Activated T-cell treated with anti-CD3 and anti-CD28 coated beads for 24 hours (primary cell): ENCODE results near the gene APBA2.

ENCODE experiments used
- DNase-seq: peaks from one replicate; pipeline ENCODE4 v3.0.0-alpha.2; 2020; ENCODE audit warnings: low read depth

The APBA2 gene

GRCh38 chr15:28983432-28984311 lies 97.9 kb downstream of the APBA2 start:
- no peak for DNase-seq

DNA sequence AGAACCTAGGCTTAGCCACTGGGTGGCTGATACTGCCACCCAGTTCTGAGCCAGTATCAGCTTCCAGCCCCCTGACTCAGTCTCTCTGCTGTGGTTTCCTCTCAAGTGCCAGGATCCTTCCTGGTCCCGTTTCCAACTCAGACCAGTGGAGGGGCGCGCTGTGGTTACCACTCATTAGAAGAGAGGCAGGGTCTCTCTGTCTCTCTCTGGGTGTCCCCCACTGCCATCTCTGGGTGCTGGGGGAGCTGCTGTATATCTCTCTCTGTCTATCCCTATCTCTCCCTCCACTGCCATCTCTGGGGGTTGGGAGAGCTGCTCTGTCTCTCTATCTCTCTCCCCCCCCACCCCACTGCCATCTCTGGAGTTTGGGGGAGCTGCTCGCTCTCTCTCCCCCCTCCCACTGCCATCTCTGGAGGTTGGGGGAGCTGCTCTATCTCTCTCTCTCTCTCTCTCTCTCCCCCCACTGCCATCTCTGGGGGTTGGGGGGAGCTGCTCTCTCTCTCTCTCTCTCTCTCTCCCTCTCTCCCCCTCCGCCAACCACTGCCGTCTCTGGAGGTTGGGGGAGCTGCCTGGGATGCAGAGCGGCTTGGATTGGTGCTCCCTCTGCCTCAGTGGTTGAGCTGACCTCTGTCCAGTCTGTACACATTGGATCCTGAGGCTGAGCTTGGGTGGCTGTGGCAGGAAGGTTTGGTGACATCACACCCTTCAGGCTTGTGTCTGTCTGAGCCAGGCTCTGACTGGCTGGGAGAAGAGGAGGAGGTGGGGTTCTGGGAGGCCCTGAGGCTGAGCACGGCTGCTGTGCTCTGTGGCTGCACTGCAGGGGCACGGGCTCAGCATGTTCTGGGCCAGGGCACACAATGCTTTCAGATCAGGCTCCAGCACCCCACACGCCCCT lies 98.9 kb downstream of the APBA2 start:
- DNase-seq = no peak

DNA sequence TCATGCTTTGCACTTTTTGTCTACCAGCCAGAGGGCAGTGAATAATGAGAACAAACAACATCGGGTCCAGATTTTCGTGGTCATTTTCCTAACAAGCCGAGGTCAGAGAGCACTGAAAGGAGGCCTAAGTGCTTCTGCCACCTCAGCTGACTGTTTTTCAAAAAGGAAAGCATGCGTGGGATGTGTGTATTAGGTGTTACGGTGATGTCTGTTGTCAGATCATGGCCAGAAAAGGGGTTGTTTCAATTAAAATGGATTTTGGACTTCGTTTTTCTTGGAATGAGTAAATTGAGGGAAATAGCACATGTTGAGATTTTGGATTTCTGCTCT lies 99.5 kb downstream of the APBA2 start:
- no peak for DNase-seq

DNA sequence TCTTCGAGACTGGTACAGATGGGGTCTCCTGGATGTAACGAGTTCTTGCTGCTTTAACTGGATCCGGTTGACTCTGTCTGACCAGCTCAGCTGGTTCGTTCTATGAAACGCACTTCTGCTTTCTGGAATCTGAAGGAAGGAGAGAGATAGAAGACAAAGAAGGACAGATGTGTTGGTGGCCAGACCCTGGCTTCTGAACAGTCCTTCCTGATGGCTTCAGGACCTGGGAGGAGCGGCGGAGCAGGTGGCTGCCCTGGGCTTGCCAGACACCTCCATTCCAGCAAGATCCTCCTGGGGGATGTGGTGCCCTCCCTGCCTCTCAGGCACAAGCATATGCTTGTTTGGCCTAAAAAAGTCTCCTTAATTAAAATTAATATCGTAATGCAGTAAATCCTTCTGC lies 99.9 kb downstream of the APBA2 start:
- no peak for DNase-seq

- DNase-seq = no peak
Measured at GRCh38 chr15:28986108-28986507, 100.3 kb downstream of the APBA2 start.

DNA sequence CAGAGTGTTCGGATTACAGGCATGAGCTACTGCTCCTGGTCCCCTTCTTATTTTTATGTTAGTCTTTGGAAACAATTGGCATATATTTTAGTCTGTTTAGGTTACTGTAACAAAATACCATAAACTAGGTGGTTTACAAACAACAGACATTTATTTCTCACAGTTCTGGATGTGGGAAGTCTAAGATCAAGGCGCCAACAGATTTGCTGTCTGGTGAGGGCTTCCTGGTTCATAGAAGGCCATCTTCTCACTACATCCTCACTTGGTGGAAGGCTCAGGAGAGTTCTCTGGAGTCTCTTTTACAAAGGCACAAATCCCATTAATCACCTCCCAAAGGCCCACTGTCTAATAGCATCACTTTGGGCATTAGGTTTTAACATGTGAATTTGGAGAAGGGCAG lies 101.0 kb downstream of the APBA2 start:
- DNase-seq = no peak

DNA sequence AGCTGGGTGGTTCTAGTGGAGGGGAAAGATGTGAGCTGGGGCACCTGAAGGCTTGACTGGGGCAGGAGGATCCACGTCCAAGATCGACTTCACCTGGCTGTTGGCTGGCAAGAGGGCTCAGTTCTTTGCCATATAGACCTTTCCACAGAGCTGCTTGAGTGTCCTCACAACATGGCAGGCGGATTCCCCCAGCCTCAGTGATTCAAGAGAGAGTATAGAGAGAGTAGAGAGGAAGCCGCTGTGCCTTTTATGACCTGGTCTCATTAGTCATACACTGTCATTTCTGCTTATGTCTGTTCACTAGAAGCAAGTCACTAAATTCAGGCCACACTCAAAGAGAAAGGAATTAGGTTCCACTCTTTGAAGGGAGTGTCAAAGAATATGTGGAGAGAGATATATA lies 101.6 kb downstream of the APBA2 start:
- DNase-seq = no peak

- no peak for DNase-seq
Measured at GRCh38 chr15:28989239-28989830, 103.6 kb downstream of the APBA2 start.

DNA sequence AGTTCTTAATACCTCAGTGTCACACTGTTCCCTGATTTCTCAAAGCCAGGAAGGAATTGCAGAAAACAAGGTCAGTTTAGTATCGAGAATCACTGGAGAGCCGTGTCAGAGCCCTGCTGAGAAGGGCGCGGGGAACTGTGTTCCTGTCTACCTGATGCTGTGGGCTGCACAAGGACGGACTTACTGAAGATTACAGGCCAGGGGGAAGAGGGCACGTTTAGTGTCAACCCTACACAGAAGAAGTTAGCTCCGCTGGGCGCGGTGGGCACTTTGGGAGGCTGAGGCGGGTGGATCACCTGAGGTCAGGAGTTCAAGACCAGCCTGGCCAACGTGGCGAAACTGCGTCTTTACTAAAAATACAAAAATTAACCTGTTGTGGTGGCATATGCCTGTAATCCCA lies 104.1 kb downstream of the APBA2 start:
- DNase-seq = no peak

DNA sequence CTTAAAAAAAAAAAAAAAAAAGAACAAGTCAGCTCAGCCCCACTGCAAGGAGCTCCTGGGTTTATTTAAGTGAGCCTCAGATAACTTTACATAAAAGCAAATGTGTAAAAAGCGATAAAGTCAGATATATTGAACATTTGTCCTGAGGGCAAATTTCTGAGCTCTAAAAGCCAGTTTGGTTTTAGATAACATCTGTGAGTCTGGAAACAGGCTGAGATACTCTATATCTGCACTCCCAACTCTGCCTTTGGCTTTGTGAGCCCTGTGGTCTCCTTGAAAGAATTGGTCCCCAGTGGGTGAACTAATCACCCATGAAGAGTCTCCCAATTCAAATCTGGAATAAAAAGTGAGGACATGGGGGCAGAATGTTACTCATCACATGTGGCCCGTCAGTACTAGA lies 104.6 kb downstream of the APBA2 start:
- no peak for DNase-seq

- DNase-seq = no peak
Measured at GRCh38 chr15:28991236-28992171, 105.7 kb downstream of the APBA2 start.

GRCh38 chr15:28992336-28992864 lies 106.6 kb downstream of the APBA2 start:
- DNase-seq = no peak

- no peak for DNase-seq
Measured at GRCh38 chr15:28993051-28993719, 107.4 kb downstream of the APBA2 start.

DNA sequence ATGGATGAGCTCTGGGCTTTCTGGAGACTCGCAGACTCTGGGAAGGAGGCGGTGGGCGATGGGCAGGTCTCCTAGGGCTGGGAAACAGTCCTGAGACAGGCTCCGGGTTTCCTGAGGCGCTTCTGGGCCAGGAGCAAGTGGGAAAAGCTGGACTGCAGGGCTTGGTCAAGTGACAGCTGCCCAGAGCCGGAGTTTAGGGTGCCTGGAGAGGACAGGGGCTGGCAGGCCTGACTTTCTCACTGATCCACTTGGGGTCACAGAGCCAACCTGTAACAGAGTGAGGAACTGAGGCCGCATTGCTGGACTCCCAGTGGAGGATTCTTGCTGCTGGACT lies 107.9 kb downstream of the APBA2 start:
- no peak for DNase-seq

DNA sequence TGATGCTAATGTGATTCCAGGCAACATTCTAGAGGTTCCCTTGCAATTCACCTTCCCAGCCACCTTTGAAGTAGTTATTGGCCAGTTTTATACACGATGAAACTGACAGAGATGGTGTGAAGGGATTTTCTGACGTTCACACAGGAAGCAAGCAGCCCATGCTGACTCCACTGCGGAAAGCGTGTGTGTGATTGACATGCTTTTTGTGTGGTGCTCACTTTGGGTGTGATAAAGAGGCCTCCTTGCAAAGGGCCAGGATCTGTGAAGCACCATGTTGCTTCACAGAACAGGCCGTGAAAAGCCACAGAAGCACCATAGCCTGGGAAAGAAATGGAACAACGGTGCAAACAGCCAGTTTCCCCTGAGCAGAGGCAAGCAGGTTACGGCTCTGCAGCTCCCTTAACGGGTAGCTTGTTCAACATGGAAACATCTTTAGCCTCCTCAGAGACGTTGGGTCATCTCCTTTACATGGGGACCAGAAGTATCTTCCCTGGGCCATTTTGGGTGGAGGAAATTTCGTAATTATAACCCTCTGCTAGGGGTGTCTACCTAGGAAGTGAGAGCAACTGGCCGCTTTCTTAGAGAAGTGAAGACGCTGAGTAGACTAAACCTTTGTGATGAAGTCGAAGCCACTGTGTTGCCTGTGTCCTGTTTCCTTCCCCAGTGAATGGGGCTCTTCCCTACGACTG lies 108.5 kb downstream of the APBA2 start:
- DNase-seq = peak; percentile 24

DNA sequence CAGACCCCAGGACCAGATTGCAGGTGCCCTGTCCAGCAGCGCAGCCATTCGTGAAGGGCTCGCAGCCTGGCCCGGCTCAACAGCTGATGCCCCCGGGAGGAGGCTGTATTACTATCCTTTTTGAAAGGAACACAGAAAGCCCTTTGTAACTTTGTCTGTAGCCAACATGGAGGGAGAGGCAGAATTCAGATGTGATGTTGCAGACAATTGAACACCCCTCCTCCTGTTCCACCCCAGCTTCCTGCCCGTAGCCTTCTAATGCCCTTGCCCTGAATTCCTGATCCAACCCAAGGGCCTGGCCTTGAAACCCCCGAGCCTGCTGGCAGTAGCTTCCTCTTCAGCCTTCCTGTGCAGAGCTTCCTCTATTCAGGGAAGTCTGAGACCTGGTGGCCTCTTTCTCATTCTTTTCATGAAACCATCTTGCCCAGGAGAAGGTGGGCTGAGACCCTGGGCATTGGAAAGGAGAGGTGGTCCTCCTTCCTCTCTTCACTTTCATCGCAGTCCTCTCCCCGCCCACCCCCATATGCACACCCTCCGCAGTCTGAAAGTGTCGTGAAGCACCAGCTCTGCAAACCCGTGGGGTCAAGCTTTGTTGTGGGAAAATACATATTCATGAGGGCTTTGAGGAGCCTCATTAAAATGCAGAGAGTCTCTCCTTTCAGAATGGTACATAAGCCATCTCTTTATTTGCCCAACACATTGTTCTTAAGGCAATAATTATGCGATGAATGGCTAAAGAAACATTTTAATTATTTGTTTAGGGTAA lies 109.2 kb downstream of the APBA2 start:
- no peak for DNase-seq

DNA sequence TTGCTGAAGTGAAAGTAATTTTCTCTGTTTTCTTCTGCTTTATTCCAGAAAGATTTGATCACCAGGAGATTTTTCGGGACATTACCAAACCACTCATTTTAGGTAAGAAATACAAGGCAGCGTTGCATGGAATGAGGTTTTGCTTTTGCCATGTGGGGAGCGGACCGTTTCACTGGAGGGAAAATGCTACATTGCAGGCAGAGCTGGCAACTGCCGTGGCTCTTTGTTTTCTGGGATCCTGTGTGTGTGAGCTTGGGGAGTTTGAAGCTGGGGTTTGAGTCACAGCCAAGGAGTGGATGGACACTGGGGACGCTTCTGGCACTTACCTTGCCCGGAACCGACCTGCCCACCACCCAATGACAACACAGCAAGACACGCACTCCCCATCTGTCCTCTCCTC lies 109.9 kb downstream of the APBA2 start:
- DNase-seq = no peak

DNA sequence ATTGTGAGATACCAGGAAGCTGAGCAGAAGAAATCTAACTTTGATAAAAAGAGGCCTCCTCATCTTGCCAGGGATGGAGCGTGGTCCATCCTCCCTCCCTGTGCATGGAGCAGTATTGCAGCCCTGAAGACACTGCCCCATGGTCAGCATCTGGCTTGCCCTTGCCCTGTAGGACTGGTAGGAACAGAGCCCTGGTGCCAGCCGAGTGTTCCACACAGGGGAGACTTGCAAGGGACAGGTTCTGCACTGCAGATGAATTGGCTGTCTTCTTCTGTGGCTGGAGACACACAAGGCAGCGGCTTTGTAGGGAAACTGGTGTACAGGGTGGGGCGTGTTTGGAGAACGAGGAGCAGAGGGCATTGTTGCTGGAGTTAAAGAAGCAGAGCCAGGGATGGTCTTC lies 110.5 kb downstream of the APBA2 start:
- no peak for DNase-seq

DNA sequence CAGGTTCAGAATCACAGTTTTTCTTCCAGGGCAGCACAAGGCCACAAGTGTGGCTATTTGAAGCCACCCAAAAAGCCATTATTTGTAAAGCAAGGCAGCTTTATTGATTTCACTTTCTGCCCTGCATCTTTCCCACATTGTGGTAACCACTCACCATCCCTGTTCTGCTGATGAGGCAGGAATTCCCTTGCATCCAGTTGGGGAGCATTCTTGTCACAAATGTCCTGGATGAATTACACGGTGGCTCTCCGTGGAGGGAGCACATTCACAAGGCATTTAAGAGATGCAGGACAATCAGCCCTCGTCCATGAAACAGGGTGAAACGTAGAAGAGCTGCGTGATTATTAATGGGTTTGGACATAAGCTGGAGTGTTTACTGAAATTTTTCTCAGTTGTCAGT lies 111.2 kb downstream of the APBA2 start:
- DNase-seq = no peak

GRCh38 chr15:28997791-28998190 lies 112.0 kb downstream of the APBA2 start:
- DNase-seq = no peak
